Measurements from ENCODE around the gene MEIS1. TPM values are rescaled to one million over a fixed set of nuclear protein-coding genes. Genes with fewer than 3 reads are reported as not detected.
A peak's percentile ranks its signal among the peaks of the same experiment; 100 is the strongest.

The MEIS1 gene
- polyA plus RNA-seq, 5 donors: 145 to 178 (median 167) TPM

GRCh38 chr2:66563473-66563872 is 128.5 kb downstream of the MEIS1 start:
- no peak for DNase-seq

GRCh38 chr2:66565291-66565690 is 130.4 kb downstream of the MEIS1 start:
- no peak for DNase-seq

GRCh38 chr2:66566726-66567399 is 131.9 kb downstream of the MEIS1 start:
- no peak for DNase-seq

- DNase-seq: no peak
Observed at GRCh38 chr2:66567729-66568128, 132.8 kb downstream of the MEIS1 start.

- DNase-seq: no peak
Observed at GRCh38 chr2:66568650-66569300, 133.8 kb downstream of the MEIS1 start.

GRCh38 chr2:66569321-66569851 is 134.5 kb downstream of the MEIS1 start:
- DNase-seq: peak; percentile 49 to 66

GRCh38 chr2:66569974-66570373 is 135.0 kb downstream of the MEIS1 start:
- DNase-seq: no peak

- no peak for DNase-seq
Observed at GRCh38 chr2:66570471-66570870, 135.5 kb downstream of the MEIS1 start.

- no peak for DNase-seq
Observed at GRCh38 chr2:66571918-66572317, 137.0 kb downstream of the MEIS1 start.

- no peak for DNase-seq
Observed at GRCh38 chr2:66572391-66572790, 137.5 kb downstream of the MEIS1 start.

GRCh38 chr2:66573416-66573815 is 138.5 kb downstream of the MEIS1 start:
- DNase-seq: no peak

GRCh38 chr2:66573821-66574233 is 138.9 kb downstream of the MEIS1 start:
- DNase-seq: no peak

GRCh38 chr2:66574701-66575624 is 140.0 kb downstream of the MEIS1 start:
- peak; percentile 87 to 92 for DNase-seq

- DNase-seq: peak; percentile 76 to 77
Observed at GRCh38 chr2:66575625-66576310, 140.8 kb downstream of the MEIS1 start.

- no peak for DNase-seq
Observed at GRCh38 chr2:66576311-66576560, 141.3 kb downstream of the MEIS1 start.

GRCh38 chr2:66576561-66577320 is 141.8 kb downstream of the MEIS1 start:
- DNase-seq: peak; percentile 72

GRCh38 chr2:66577321-66578053 is 142.6 kb downstream of the MEIS1 start:
- DNase-seq: peak; percentile 68

- DNase-seq: peak; percentile 78 to 83
Observed at GRCh38 chr2:66578054-66578686, 143.2 kb downstream of the MEIS1 start.

- no peak for DNase-seq
Observed at GRCh38 chr2:66578687-66579106, 143.8 kb downstream of the MEIS1 start.
